Mesendoderm (in vitro differentiated cells): ENCODE data around the gene PYGB.

Source experiments
- DNase-seq: peaks from one replicate; pipeline ENCODE4 v3.0.0; 2013
- H2AK5ac ChIP-seq: 2 replicates; pipeline ENCODE4 v1.6.1; 2013; ENCODE audit warnings: low read length, inconsistent platforms
- H2BK120ac ChIP-seq: 2 replicates; pipeline ENCODE4 v1.6.1; 2013; ENCODE audit warnings: low read depth, mild to moderate bottlenecking, low read length, moderate library complexity, mixed read lengths
- H2BK15ac ChIP-seq: replicated peaks from 2 replicates; pipeline ENCODE4 v1.6.1; 2013; ENCODE audit warnings: low read depth, mild to moderate bottlenecking, moderate library complexity
- H2BK5ac ChIP-seq: 2 replicates; pipeline ENCODE4 v1.6.1; 2013; ENCODE audit warnings: low read length, inconsistent platforms
- H3K18ac ChIP-seq: 2 replicates; pipeline ENCODE4 v1.6.1; 2013; ENCODE audit warnings: mild to moderate bottlenecking, low read length, mixed read lengths
- H3K23ac ChIP-seq: one replicate; pipeline ENCODE4 v1.6.1; 2013; ENCODE audit warnings: low read length
- H3K27ac ChIP-seq: 2 replicates; pipeline ENCODE4 v1.5.1; 2013; ENCODE audit warnings: low read depth, mild to moderate bottlenecking, inconsistent platforms, low read length, moderate library complexity
- H3K27me3 ChIP-seq: 2 replicates; pipeline ENCODE4 v1.6.1; 2013; ENCODE audit warnings: low read length, control low read depth, mild to moderate bottlenecking, inconsistent platforms; ENCODE audit not compliant: insufficient read depth, poor library complexity
- H3K36me3 ChIP-seq: 2 replicates; pipeline ENCODE4 v1.6.1; 2013; ENCODE audit warnings: low read length, inconsistent platforms; ENCODE audit not compliant: control insufficient read depth, insufficient read depth
- H3K4ac ChIP-seq: one replicate; pipeline ENCODE4 v1.6.1; 2013; ENCODE audit warnings: low read depth, mild to moderate bottlenecking, low read length, moderate library complexity
- H3K4me1 ChIP-seq: 2 replicates; pipeline ENCODE4 v1.6.1; 2013; ENCODE audit warnings: low read depth, low read length, inconsistent platforms; ENCODE audit not compliant: control insufficient read depth
- H3K4me2 ChIP-seq: 2 replicates; pipeline ENCODE4 v1.6.1; 2013; ENCODE audit warnings: low read length
- H3K4me3 ChIP-seq: 2 replicates; pipeline ENCODE4 v1.5.1; 2013; ENCODE audit warnings: mild to moderate bottlenecking, low read length
- H3K56ac ChIP-seq: one replicate; pipeline ENCODE4 v1.6.1; 2013; ENCODE audit warnings: low read length
- H3K79me1 ChIP-seq: 2 replicates; pipeline ENCODE4 v1.6.1; 2013; ENCODE audit warnings: low read length, inconsistent platforms
- H3K79me2 ChIP-seq: 2 replicates; pipeline ENCODE4 v1.6.1; 2013; ENCODE audit warnings: mild to moderate bottlenecking, low read length; ENCODE audit not compliant: control insufficient read depth, insufficient read depth
- H3K9ac ChIP-seq: 2 replicates; pipeline ENCODE4 v1.6.1; 2013; ENCODE audit warnings: low read length, inconsistent platforms
- H4K5ac ChIP-seq: one replicate; pipeline ENCODE4 v1.6.1; 2013; ENCODE audit warnings: low read length
- H4K8ac ChIP-seq: one replicate; pipeline ENCODE4 v1.6.1; 2013; ENCODE audit warnings: low read depth, mild to moderate bottlenecking, control low read depth, low read length, moderate library complexity
- WGBS: extraction: QIAGEN DNeasy Blood & Tissue Kit; methylation state at CpG from one replicate; pipeline ENCODE4 v1.1.7; 2013; ENCODE audit warnings: low lambda C conversion rate, missing lambda C conversion rate; ENCODE audit not compliant: insufficient coverage; ENCODE audit errors: extremely low coverage; 5-methylcytosine and 5-hydroxymethylcytosine counted together

The PYGB gene

GRCh38 chr20:25220810-25221591, 26.9 kb upstream of the PYGB start:
- peaks cover 4% of the 10 kb centered on the region for H3K4me1 ChIP-seq
- no peak for DNase-seq
- no peaks in the 10 kb centered on the region for H3K79me1 ChIP-seq
- H3K56ac ChIP-seq = no peak overlapping the region
- no peaks in the 10 kb centered on the region for H3K36me3 ChIP-seq
- H3K9ac ChIP-seq = no peak overlapping the region
- H4K5ac ChIP-seq = no peak overlapping the region
- H2BK5ac ChIP-seq = no peak overlapping the region
- H2BK15ac ChIP-seq = no peak overlapping the region
- no peak overlapping the region for H3K4me2 ChIP-seq
- no peak overlapping the region for H3K4ac ChIP-seq
- no peak overlapping the region for H3K4me3 ChIP-seq
- no peak overlapping the region for H3K27ac ChIP-seq
- H4K8ac ChIP-seq = no peak overlapping the region
- no CpG with 5 or more reads among the region's 15 CpGs for WGBS
- no peak overlapping the region for H3K18ac ChIP-seq
- no peak overlapping the region for H3K23ac ChIP-seq
- no peaks in the 10 kb centered on the region for H3K27me3 ChIP-seq
- no peak overlapping the region for H2BK120ac ChIP-seq
- no peak overlapping the region for H2AK5ac ChIP-seq
- no peaks in the 10 kb centered on the region for H3K79me2 ChIP-seq

GRCh38 chr20:25221592-25222460, 26.1 kb upstream of the PYGB start:
- H3K79me2 ChIP-seq = no peaks in the 10 kb centered on the region
- peaks cover 4% of the 10 kb centered on the region for H3K4me1 ChIP-seq
- H3K18ac ChIP-seq = no peak overlapping the region
- no peak overlapping the region for H3K4me2 ChIP-seq
- no peak overlapping the region for H2BK120ac ChIP-seq
- H3K79me1 ChIP-seq = no peaks in the 10 kb centered on the region
- H2AK5ac ChIP-seq = no peak overlapping the region
- H4K5ac ChIP-seq = no peak overlapping the region
- H3K4ac ChIP-seq = no peak overlapping the region
- no peak for DNase-seq
- H3K36me3 ChIP-seq = no peaks in the 10 kb centered on the region
- no peak overlapping the region for H3K9ac ChIP-seq
- no peak overlapping the region for H3K23ac ChIP-seq
- no peak overlapping the region for H3K56ac ChIP-seq
- no peak overlapping the region for H4K8ac ChIP-seq
- no peak overlapping the region for H2BK5ac ChIP-seq
- no peak overlapping the region for H3K4me3 ChIP-seq
- no peaks in the 10 kb centered on the region for H3K27me3 ChIP-seq
- no peak overlapping the region for H3K27ac ChIP-seq
- no peak overlapping the region for H2BK15ac ChIP-seq
- no CpG with 5 or more reads among the region's 29 CpGs for WGBS

GRCh38 chr20:25222461-25223178, 25.3 kb upstream of the PYGB start:
- Histone ChIP-seq H2BK120ac (no peak overlapping the region), H3K56ac (peak overlapping the region; percentile 49), H3K9ac (no peak overlapping the region), H2BK5ac (no peak overlapping the region), H2BK15ac (no peak overlapping the region), H4K5ac (no peak overlapping the region), H3K27me3 (no peaks in the 10 kb centered on the region), H3K27ac (peak overlapping the region; percentile 23), H3K4ac (no peak overlapping the region), H3K18ac (no peak overlapping the region), H2AK5ac (no peak overlapping the region), H3K4me2 (no peak overlapping the region), H3K36me3 (no peaks in the 10 kb centered on the region), H3K4me1 (peaks cover 4% of the 10 kb centered on the region), H3K4me3 (no peak overlapping the region), H3K79me1 (no peaks in the 10 kb centered on the region), H3K79me2 (no peaks in the 10 kb centered on the region), H4K8ac (no peak overlapping the region), H3K23ac (no peak overlapping the region)
- WGBS = no CpG with 5 or more reads among the region's 21 CpGs
- DNase-seq = no peak

- Histone ChIP-seq H3K27ac (peak overlapping the region; percentile 23), H3K4me3 (no peak overlapping the region), H2BK15ac (no peak overlapping the region), H3K79me1 (no peaks in the 10 kb centered on the region), H3K27me3 (no peaks in the 10 kb centered on the region), H3K4me2 (no peak overlapping the region), H3K56ac (peak overlapping the region; percentile 49), H3K4ac (no peak overlapping the region), H3K36me3 (no peaks in the 10 kb centered on the region), H4K8ac (no peak overlapping the region), H2BK120ac (no peak overlapping the region), H4K5ac (no peak overlapping the region), H3K9ac (no peak overlapping the region), H2AK5ac (no peak overlapping the region), H3K23ac (no peak overlapping the region), H3K79me2 (no peaks in the 10 kb centered on the region), H3K4me1 (peaks cover 4% of the 10 kb centered on the region), H2BK5ac (no peak overlapping the region), H3K18ac (no peak overlapping the region)
- no CpG with 5 or more reads among the region's 8 CpGs for WGBS
- peak; percentile 97 for DNase-seq
Measured at GRCh38 chr20:25223179-25223661, 24.7 kb upstream of the PYGB start.

GRCh38 chr20:25223765-25224720, 23.8 kb upstream of the PYGB start:
- H2AK5ac ChIP-seq = no peak overlapping the region
- H4K8ac ChIP-seq = no peak overlapping the region
- H3K4ac ChIP-seq = no peak overlapping the region
- H3K27me3 ChIP-seq = no peaks in the 10 kb centered on the region
- no peaks in the 10 kb centered on the region for H3K79me2 ChIP-seq
- H3K36me3 ChIP-seq = no peaks in the 10 kb centered on the region
- H3K18ac ChIP-seq = no peak overlapping the region
- H3K23ac ChIP-seq = no peak overlapping the region
- DNase-seq = no peak
- H3K4me2 ChIP-seq = no peak overlapping the region
- no peak overlapping the region for H3K56ac ChIP-seq
- no peak overlapping the region for H3K9ac ChIP-seq
- H2BK15ac ChIP-seq = no peak overlapping the region
- no peak overlapping the region for H2BK120ac ChIP-seq
- WGBS = no CpG with 5 or more reads among the region's 24 CpGs
- H3K27ac ChIP-seq = no peak overlapping the region
- H3K4me3 ChIP-seq = no peak overlapping the region
- H3K4me1 ChIP-seq = peaks cover 4% of the 10 kb centered on the region
- no peaks in the 10 kb centered on the region for H3K79me1 ChIP-seq
- no peak overlapping the region for H2BK5ac ChIP-seq
- no peak overlapping the region for H4K5ac ChIP-seq
